Activated B cell treated with CpG ODN at 0.5 μM for 24 hours (primary cell): Measurements from ENCODE around the gene SLC52A1. TPM values are rescaled to one million over a fixed set of nuclear protein-coding genes. Genes with fewer than 3 reads are reported as not detected.

Experiments used
- ATAC-seq: fragments of 200-7000 bp; cut with Tn5 transposase; one replicate; pipeline ENCODE4 v1.10.0; 2021; ENCODE audit warnings: low read depth, mild to moderate bottlenecking, moderate library complexity
- CTCF ChIA-PET: fragments of 350-600 bp; sonication (Branson Sonifier 250); formaldehyde crosslinking; loops from one replicate; lab custom pipeline; 2021; ENCODE audit warnings: antibody characterized with exemption; lab: Charles Lee
- POLR2A ChIA-PET: fragments of 350-600 bp; sonication (Branson Sonifier 250); formaldehyde crosslinking; loops from one replicate; lab custom pipeline; 2021; ENCODE audit warnings: antibody characterized with exemption; lab: Charles Lee
- DNase-seq: peaks from one replicate; pipeline ENCODE4 v3.0.0; 2022
- H3K27ac Mint-ChIP-seq: one replicate; pipeline ENCODE4 v1.8.0; 2020; ENCODE audit warnings: mixed read lengths
- H3K27me3 Mint-ChIP-seq: one replicate; pipeline ENCODE4 v1.8.0; 2021; ENCODE audit warnings: mixed read lengths
- H3K36me3 Mint-ChIP-seq: one replicate; pipeline ENCODE4 v1.8.0; 2021; ENCODE audit warnings: low read depth, mixed read lengths
- H3K4me1 Mint-ChIP-seq: one replicate; pipeline ENCODE4 v1.8.0; 2021; ENCODE audit warnings: mixed read lengths
- H3K4me3 Mint-ChIP-seq: one replicate; pipeline ENCODE4 v1.8.0; 2020; ENCODE audit warnings: mild to moderate bottlenecking, mixed read lengths
- H3K9me3 Mint-ChIP-seq: one replicate; pipeline ENCODE4 v1.8.0; 2020; ENCODE audit warnings: mixed read lengths
- CTCF ChIP-seq: fragments of 200-600 bp; IDR thresholded peaks from one replicate; pipeline ENCODE4 v1.8.0; 2022; ENCODE audit warnings: antibody characterized with exemption, mild to moderate bottlenecking
- intact Hi-C: fragments of 100-400 bp; cut with micrococcal nuclease; formaldehyde crosslinking; loops from one replicate; pipeline ENCODE4 v1.15.1; 2024
- total RNA-seq: library from RNA; stranded (reverse); gene quantifications from 2 replicates; pipeline ENCODE4 v1.2.3, GENCODE V29; 2022

SLC52A1 gene
- total RNA-seq, 1 donor from 2014 or later = 0.09 TPM

DNA sequence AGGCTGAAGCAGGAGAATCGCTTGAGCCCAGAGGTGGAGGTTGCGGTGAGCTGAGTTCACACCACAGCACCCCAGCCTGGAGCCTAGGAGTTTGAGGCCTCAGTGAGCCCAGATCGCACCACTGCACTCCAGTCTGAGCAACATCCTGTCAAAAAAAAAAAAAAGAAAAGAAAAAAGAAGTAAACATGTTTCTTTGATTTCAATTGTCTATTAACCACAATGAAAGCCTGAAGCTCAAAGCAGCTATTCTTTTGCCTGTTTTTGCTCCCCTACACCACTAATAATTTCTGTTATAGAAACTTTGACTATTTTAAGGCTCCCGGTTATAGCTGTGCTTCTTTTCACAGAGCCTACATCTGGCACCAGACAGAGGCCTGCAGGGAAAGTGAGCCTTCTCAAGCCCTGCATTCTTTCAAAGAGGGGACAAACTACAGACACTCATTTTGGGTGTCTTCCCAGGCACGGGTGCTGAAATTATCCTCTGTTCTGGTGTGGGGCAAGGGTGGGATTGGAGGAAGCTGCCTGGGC lies 14.2 kb upstream of the SLC52A1 start:
- H3K36me3 Mint-ChIP-seq = no peaks in the 10 kb centered on the region
- no peak for TF ChIP-seq CTCF
- H3K9me3 Mint-ChIP-seq = no peaks in the 10 kb centered on the region
- peaks cover 46% of the 10 kb centered on the region for H3K4me1 Mint-ChIP-seq
- intact Hi-C loops = no loop called here
- POLR2A ChIA-PET = interaction anchor here (0.6 to 2.0 kb wide), 9 partner anchors 13 to 163 kb away, joined by 3 to 9 read pairs (median 4); partner anchors contain the start of genes SPAG7 and ZFP3
- no peak overlapping the region for H3K4me3 Mint-ChIP-seq
- DNase-seq = no peak
- peak; percentile 94 for ATAC-seq
- CTCF ChIA-PET = interaction anchor here (0.7 to 1.4 kb wide), 5 partner anchors 9 to 82 kb away, joined by 3 to 5 read pairs (median 3); partner anchors contain the start of gene SPAG7
- peak overlapping the region; percentile 86 for H3K27ac Mint-ChIP-seq
- H3K27me3 Mint-ChIP-seq = no peaks in the 10 kb centered on the region

DNA sequence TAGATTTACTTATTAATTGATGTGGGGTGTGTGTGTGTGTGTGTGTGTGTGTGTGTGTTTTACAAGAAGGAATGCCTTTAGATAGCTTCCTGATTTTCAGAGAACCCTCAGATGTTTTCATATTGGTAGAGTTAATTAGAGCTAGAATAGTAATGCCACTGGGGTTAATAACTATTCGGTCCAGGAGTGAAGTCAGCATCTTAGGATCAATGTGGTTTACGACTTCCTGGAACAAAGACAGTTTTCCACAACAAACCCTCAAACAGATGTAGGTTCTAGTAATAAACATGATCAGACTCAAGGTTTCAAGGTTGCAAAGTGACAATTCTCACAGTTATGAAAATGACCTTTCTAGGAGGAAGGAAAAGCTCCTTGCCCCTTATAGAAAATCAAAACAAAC lies 12.2 kb upstream of the SLC52A1 start:
- TF ChIP-seq CTCF = no peak
- no peaks in the 10 kb centered on the region for H3K27me3 Mint-ChIP-seq
- H3K36me3 Mint-ChIP-seq = no peaks in the 10 kb centered on the region
- intact Hi-C loops = loop anchor here (2.0 kb wide), 1 partner anchor 17 kb away; no protein-coding TSS in a partner anchor
- DNase-seq = no peak
- peaks cover 33% of the 10 kb centered on the region for H3K4me1 Mint-ChIP-seq
- H3K4me3 Mint-ChIP-seq = no peak overlapping the region
- H3K27ac Mint-ChIP-seq = peak overlapping the region; percentile 41
- H3K9me3 Mint-ChIP-seq = no peaks in the 10 kb centered on the region
- no peak for ATAC-seq
- CTCF ChIA-PET = interaction anchor here (1.4 kb wide), 1 partner anchor 138 kb away, joined by 3 read pairs; no protein-coding TSS in a partner anchor
- POLR2A ChIA-PET = interaction anchor here (0.6 to 1.1 kb wide), 3 partner anchors 19 to 80 kb away, joined by 3 to 4 read pairs (median 4); partner anchors contain the start of gene SPAG7

GRCh38 chr17:5045496-5045895 lies 10.3 kb upstream of the SLC52A1 start:
- Mint-ChIP-seq H3K27ac (no peak overlapping the region), H3K4me1 (peaks cover 34% of the 10 kb centered on the region), H3K4me3 (no peak overlapping the region), H3K27me3 (no peaks in the 10 kb centered on the region), H3K9me3 (no peaks in the 10 kb centered on the region), H3K36me3 (no peaks in the 10 kb centered on the region)
- DNase-seq (no peak), ATAC-seq (no peak)
- no peak for TF ChIP-seq CTCF
- ChIA-PET CTCF (no interaction called here), POLR2A (interaction anchor here (0.6 to 1.2 kb wide), 4 partner anchors 14 to 491 kb away, joined by 3 to 11 read pairs (median 5); no protein-coding TSS in a partner anchor)
- intact Hi-C loops = no loop called here

- no peak for ATAC-seq
- H3K4me1 Mint-ChIP-seq = peaks cover 26% of the 10 kb centered on the region
- no peaks in the 10 kb centered on the region for H3K9me3 Mint-ChIP-seq
- H3K4me3 Mint-ChIP-seq = no peak overlapping the region
- DNase-seq = no peak
- no peaks in the 10 kb centered on the region for H3K27me3 Mint-ChIP-seq
- no peak for TF ChIP-seq CTCF
- CTCF ChIA-PET = no interaction called here
- POLR2A ChIA-PET = no interaction called here
- H3K36me3 Mint-ChIP-seq = no peaks in the 10 kb centered on the region
- no peak overlapping the region for H3K27ac Mint-ChIP-seq
- intact Hi-C loops = no loop called here
Observed at GRCh38 chr17:5044630-5045029, 9.4 kb upstream of the SLC52A1 start.

DNA sequence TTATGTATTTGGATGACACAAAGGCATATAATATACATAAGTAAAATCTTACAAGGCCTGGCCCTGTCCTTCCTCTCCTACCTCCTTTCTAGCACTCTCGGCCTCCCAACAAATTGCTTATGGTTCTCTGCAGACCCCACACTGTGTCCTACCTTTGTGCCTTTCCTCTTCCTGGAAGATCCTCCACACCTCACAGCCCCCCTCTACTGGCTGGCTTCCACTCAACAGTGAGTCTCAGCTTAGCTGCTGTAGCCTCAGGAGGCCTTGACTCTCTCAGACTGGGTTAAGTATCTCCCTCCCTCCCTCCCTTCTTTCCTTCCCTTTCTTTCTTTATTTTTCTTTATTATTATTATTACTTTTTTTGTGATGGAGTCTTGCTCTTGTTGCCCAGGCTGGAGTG lies 8.3 kb upstream of the SLC52A1 start:
- DNase-seq = no peak
- intact Hi-C loops = no loop called here
- H3K36me3 Mint-ChIP-seq = no peaks in the 10 kb centered on the region
- no peak for TF ChIP-seq CTCF
- no peaks in the 10 kb centered on the region for H3K9me3 Mint-ChIP-seq
- no peak overlapping the region for H3K4me3 Mint-ChIP-seq
- ATAC-seq = no peak
- peaks cover 18% of the 10 kb centered on the region for H3K4me1 Mint-ChIP-seq
- ChIA-PET CTCF (no interaction called here), POLR2A (interaction anchor here (0.5 kb wide), 1 partner anchor 130 kb away, joined by 3 read pairs; no protein-coding TSS in a partner anchor)
- H3K27me3 Mint-ChIP-seq = no peaks in the 10 kb centered on the region
- H3K27ac Mint-ChIP-seq = no peak overlapping the region
